ENCODE results near the gene NACC1. TPM values are rescaled to one million over a fixed set of nuclear protein-coding genes. Genes with fewer than 3 reads are reported as not detected.

Gene NACC1
- total and polyA plus RNA-seq, 2 of the 13 experiments (the other 11 are each of a cell fraction or from before 2014, with no cell fraction given) = 31.8 to 42.3 TPM

DNA sequence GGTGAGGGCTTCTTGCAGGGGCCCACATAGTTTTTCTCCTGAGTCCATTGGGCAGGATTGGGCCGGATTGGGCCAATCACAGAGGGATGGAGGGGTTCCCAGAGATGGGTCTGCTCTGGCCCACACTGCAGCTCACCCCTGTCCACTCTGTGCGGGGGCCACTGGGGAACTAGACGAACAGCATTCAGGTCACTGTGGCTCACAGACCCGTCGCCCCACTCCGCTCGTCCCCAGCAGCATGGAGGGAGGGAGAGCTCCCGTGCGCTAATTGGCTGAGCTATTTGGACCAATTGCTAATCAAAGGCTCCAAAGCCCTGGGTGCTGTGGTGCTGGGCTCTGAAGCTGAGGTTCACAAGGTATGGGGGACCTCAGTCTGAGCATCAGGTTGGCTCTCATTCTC is 11.3 kb downstream of the NACC1 start (continued):
- no peak for TF ChIP-seq ZZZ3 (CRISPR knock-in tag; IDR thresholded peaks at IDR 0.05; ENCODE audit: borderline replicate concordance)

DNA sequence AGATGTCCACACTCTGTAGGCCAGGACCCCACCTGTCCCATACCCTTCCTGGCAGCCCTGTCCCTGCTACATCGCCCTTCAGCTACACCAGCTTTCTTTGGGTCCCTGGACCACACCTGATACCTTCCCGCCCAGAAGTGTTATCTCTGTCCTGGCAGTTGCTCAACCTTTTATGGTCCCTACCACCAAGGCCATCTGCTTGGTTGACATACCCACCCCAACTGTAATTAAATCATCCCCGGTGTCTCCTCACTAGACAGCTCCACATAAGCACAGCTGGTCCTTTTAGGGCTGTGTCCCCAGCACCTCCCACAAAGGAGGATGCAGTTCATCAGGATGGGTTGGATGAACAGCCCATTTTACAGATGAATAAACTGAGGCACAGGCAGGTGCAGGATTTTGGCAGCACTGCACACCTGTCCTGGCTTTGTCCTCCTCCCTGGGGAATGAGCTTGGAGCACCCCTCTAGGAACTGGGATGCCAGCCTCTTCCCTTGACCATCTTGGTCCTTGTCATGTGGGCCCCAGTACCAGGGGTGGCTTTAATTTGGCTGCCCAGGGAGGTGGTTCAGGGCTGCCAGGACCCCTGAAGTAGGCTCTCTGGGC is 12.9 kb downstream of the NACC1 start:
- intact Hi-C loops (cut with micrococcal nuclease; ENCODE audit: unreplicated experiment) = no loop called here
- WGBS (ENCODE audit: low lambda C conversion rate) = 80% methylated on average over 3 of the region's 3 CpGs
- FAIRE-seq = no peak
- DNase-seq (ENCODE audit: low spot score) = no peak
- TF ChIP-seq ZNF629 (CRISPR knock-in tag; conservative IDR thresholded peaks at IDR 0.05) = peak; percentile 93
- no peak for TF ChIP-seq ZNF335 (CRISPR knock-in tag; IDR thresholded peaks at IDR 0.05)
- peak; percentile 46; the same call in 1 of the 2 replicates for TF ChIP-seq CHD4 (IDR thresholded peaks at IDR 0.05; ENCODE audit: borderline replicate concordance, low read length)
- no peak for TF ChIP-seq ONECUT2 (CRISPR knock-in tag; IDR thresholded peaks at IDR 0.05)
- no peak for TF ChIP-seq ZNF260 (CRISPR knock-in tag; IDR thresholded peaks at IDR 0.05; ENCODE audit: borderline replicate concordance, low read depth)
- TF ChIP-seq ZMYM3 (CRISPR knock-in tag; IDR thresholded peaks at IDR 0.05) = peak; percentile 72
- no peak for TF ChIP-seq BRD4 (CRISPR knock-in tag; IDR thresholded peaks at IDR 0.05)
- TF ChIP-seq KDM3A (CRISPR knock-in tag; IDR thresholded peaks at IDR 0.05; ENCODE audit: low read depth) = no peak
- TF ChIP-seq RBM22 (optimal IDR thresholded peaks at IDR 0.05; ENCODE audit: low read length) = peak; percentile 63
- TF ChIP-seq RFXAP (CRISPR knock-in tag; IDR thresholded peaks at IDR 0.05; ENCODE audit: borderline replicate concordance) = no peak
- TF ChIP-seq, protein P1, sequence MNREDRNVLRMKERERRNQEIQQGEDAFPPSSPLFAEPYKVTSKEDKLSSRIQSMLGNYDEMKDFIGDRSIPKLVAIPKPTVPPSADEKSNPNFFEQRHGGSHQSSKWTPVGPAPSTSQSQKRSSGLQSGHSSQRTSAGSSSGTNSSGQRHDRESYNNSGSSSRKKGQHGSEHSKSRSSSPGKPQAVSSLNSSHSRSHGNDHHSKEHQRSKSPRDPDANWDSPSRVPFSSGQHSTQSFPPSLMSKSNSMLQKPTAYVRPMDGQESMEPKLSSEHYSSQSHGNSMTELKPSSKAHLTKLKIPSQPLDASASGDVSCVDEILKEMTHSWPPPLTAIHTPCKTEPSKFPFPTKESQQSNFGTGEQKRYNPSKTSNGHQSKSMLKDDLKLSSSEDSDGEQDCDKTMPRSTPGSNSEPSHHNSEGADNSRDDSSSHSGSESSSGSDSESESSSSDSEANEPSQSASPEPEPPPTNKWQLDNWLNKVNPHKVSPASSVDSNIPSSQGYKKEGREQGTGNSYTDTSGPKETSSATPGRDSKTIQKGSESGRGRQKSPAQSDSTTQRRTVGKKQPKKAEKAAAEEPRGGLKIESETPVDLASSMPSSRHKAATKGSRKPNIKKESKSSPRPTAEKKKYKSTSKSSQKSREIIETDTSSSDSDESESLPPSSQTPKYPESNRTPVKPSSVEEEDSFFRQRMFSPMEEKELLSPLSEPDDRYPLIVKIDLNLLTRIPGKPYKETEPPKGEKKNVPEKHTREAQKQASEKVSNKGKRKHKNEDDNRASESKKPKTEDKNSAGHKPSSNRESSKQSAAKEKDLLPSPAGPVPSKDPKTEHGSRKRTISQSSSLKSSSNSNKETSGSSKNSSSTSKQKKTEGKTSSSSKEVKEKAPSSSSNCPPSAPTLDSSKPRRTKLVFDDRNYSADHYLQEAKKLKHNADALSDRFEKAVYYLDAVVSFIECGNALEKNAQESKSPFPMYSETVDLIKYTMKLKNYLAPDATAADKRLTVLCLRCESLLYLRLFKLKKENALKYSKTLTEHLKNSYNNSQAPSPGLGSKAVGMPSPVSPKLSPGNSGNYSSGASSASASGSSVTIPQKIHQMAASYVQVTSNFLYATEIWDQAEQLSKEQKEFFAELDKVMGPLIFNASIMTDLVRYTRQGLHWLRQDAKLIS (CRISPR knock-in tag; IDR thresholded peaks at IDR 0.05) = no peak
- TF ChIP-seq SYNCRIP (IDR thresholded peaks at IDR 0.05; ENCODE audit: insufficient read depth, low read depth, low read length) = no peak
- Histone ChIP-seq H3K4me3 (replicated peaks in 1 of 3; ENCODE audit: insufficient read depth in 1 of 3, low read depth in 2 of 3, low read length in 3 of 3) (no peak overlapping the region), H3K4me2 (ENCODE audit: low read depth, low read length) (no peak overlapping the region), H3K27me3 (ENCODE audit: control insufficient read depth in 1 of 2, insufficient read depth in 2 of 2, low read length in 2 of 2) (no peaks in the 10 kb centered on the region), H3K36me3 (replicated peaks in 1 of 2; ENCODE audit: control insufficient read depth in 1 of 2, insufficient read depth in 2 of 2, low read length in 2 of 2) (peaks cover 8 to 45% of the 10 kb centered on the region in 2 experiments; a peak in 4 of 5 replicates), H3K27ac (ENCODE audit: extremely low read length, insufficient read depth, low read length) (peak overlapping the region; percentile 19), H3K9ac (ENCODE audit: insufficient read depth, low read depth, low read length) (no peak overlapping the region), H3K9me3 (ENCODE audit: low read length) (no peaks in the 10 kb centered on the region), H3K4me1 (ENCODE audit: insufficient read depth, low read length) (peaks cover 38% of the 10 kb centered on the region), H4K20me1 (ENCODE audit: insufficient read depth, low read length) (peaks cover 4% of the 10 kb centered on the region), H2AFZ (ENCODE audit: low read length) (no peak overlapping the region), H3K79me2 (ENCODE audit: insufficient read depth, low read length) (peaks cover 60% of the 10 kb centered on the region)
- ATAC-seq = no peak
- in situ Hi-C loops (cut with HindIII; ENCODE audit: extremely low pct_ligation_motif_present, low pct_unique_long_range_greater_than_20kb) = no loop called here
- POLR2A ChIA-PET = no interaction called here
- CTCF ChIA-PET (ENCODE audit: low intra/inter-chr PET ratio, low total read pairs) = no interaction called here
- no TSS peak for BruUV-seq (replicated peaks)

All from HepG2 (cell line).